LNCAP (cell line): Measurements from ENCODE around the gene GOLGB1.

Source experiments
- TF ChIP-seq, protein P1 (sequence below): fragments of 450-650 bp; IDR thresholded peaks from 2 replicates; pipeline ENCODE4 v1.5.1; 2017; ENCODE audit warnings: mild to moderate bottlenecking

GOLGB1 gene

DNA sequence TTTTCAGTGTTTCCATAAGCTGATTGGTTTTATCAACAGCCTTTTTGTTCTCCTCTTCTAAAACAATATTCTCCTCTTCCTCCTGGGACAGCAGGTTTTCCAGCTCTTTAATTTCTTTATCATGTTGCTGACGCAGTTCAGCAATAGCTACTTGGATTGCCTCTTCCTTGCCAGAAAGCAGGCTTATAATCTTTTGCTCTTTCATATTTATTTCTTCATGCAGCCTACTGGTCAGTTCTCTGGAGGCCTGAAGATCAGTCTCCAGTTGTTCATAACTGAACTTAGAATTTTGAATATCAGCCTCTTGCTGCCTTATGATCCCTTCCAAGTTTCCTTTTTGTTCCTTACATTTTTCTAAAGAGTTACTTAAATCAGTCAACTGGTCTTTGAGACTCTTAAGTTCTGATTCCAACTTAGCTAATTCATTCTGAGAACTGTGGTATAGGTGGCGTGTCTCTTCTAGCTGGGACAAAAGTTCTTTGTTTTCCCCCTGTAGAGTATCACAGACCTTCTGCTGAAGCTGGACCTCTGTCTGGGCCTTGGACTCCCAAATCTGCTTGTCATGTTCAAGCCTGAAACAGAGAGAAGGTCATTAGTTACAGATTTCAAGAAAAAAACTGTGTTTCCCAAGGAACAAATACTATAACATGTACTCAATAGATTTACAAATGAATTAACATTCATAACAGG is 57.4 kb downstream of the GOLGB1 start:
- TF ChIP-seq, protein P1, sequence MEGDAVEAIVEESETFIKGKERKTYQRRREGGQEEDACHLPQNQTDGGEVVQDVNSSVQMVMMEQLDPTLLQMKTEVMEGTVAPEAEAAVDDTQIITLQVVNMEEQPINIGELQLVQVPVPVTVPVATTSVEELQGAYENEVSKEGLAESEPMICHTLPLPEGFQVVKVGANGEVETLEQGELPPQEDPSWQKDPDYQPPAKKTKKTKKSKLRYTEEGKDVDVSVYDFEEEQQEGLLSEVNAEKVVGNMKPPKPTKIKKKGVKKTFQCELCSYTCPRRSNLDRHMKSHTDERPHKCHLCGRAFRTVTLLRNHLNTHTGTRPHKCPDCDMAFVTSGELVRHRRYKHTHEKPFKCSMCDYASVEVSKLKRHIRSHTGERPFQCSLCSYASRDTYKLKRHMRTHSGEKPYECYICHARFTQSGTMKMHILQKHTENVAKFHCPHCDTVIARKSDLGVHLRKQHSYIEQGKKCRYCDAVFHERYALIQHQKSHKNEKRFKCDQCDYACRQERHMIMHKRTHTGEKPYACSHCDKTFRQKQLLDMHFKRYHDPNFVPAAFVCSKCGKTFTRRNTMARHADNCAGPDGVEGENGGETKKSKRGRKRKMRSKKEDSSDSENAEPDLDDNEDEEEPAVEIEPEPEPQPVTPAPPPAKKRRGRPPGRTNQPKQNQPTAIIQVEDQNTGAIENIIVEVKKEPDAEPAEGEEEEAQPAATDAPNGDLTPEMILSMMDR = no peak

- TF ChIP-seq, protein P1 = no peak
Measured at GRCh38 chr3:121690777-121691405, 58.6 kb downstream of the GOLGB1 start.

DNA sequence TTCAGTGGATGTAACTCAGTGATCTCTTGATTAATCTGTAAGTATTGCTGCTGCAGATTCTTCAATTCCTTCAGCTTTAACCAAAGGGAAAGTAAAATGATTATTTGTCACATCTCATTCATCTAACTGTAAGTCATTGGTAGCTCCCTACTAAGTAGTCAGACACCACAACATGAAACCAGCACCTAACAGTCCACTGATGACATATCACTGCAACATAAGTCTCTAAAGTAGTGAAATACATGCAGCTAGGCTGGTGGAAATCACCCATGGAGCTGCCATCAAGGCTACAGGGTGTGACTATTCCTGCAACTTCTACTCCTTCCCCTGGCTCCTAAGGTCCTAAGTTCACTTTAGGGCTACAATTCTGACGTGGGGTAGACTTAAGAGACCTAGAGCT is 67.7 kb downstream of the GOLGB1 start:
- TF ChIP-seq, protein P1 = no peak

GRCh38 chr3:121677141-121677540 is 72.4 kb downstream of the GOLGB1 start:
- TF ChIP-seq, protein P1 = no peak

DNA sequence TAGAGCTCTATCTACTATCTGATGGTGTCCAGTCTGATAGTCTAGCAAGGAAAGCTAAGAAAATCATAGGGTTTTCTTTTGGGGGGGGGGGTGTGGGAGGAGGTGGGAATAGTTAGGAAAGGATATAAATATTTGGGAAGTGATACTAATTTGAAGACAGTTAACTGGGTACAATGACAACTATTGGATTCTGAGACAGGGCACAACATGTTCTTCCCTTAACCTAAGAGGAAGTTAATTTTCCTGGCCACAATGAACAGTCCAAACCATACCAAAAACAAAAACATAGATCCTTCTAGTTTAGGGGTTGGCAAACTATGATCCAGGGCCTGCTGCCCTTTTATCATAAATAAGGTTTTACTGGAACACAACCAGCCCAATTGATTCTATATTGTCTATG is 78.9 kb downstream of the GOLGB1 start:
- TF ChIP-seq, protein P1 = no peak

GRCh38 chr3:121667333-121667732 is 82.2 kb downstream of the GOLGB1 start:
- TF ChIP-seq, protein P1 = no peak

DNA sequence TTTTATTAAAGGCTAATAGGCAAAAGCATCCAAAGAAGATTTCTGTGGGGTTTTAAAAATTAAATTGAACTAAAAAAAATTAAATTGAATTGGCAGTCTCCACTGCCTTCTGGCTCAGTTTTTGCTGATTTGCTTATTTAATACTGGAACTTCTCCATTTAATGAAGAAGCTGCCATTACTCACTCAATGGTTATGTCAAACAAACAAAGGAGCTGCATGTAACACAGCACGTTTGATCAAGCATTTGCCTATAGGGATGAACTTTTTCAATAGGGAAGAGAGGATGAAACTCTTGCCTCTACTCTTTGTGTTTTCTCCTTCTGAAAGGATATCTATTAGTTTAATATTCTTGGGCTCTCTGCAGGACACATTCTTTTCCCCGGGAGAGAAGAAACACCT is 84.1 kb downstream of the GOLGB1 start:
- TF ChIP-seq, protein P1 = no peak
